RPMI7951 (cell line): ENCODE measurements around the gene FBXW8. TPM values are rescaled to one million over a fixed set of nuclear protein-coding genes. Genes with fewer than 3 reads are reported as not detected.
"Not testable (repeated sequence)": the region's sequence is repeated elsewhere in the genome, so short reads cannot be mapped to it uniquely, and the experiment has no call there.

Experiments used
- DNase-seq: peaks from one replicate; pipeline ENCODE4 v3.0.0-alpha.2; 2012; ENCODE audit warnings: low read depth
- total RNA-seq: library from RNA; depleted of rRNA; stranded (reverse); fragments of >200 nt; shearing (Covaris generic); gene quantifications from 2 replicates; pipeline ENCODE4 v1.2.3, GENCODE V29; 2014

The FBXW8 gene
- total RNA-seq, 1 experiment from 2014 or later = 6.1 TPM

GRCh38 chr12:117053597-117054201 lies 142.9 kb downstream of the FBXW8 start:
- DNase-seq = no peak

- DNase-seq = no peak
These were observed 143.5 kb downstream of the FBXW8 start for GRCh38 chr12:117054279-117054678.

GRCh38 chr12:117057626-117058025 lies 146.9 kb downstream of the FBXW8 start:
- not testable (repeated sequence) for DNase-seq

- no peak for DNase-seq
These were observed 147.8 kb downstream of the FBXW8 start for GRCh38 chr12:117058442-117059072.

GRCh38 chr12:117059156-117059555 lies 148.4 kb downstream of the FBXW8 start:
- no peak for DNase-seq

- no peak for DNase-seq
These were observed 149.6 kb downstream of the FBXW8 start for GRCh38 chr12:117060246-117060928.

GRCh38 chr12:117060929-117061305 lies 150.2 kb downstream of the FBXW8 start:
- DNase-seq = no peak

- DNase-seq = no peak
These were observed 150.9 kb downstream of the FBXW8 start for GRCh38 chr12:117061555-117062079.

GRCh38 chr12:117063162-117063911 lies 152.6 kb downstream of the FBXW8 start:
- no peak for DNase-seq

GRCh38 chr12:117064049-117064448 lies 153.3 kb downstream of the FBXW8 start:
- DNase-seq = no peak

- DNase-seq = no peak
These were observed 153.8 kb downstream of the FBXW8 start for GRCh38 chr12:117064596-117064995.

- DNase-seq = no peak
These were observed 156.3 kb downstream of the FBXW8 start for GRCh38 chr12:117067016-117067415.

- no peak for DNase-seq
These were observed 156.9 kb downstream of the FBXW8 start for GRCh38 chr12:117067638-117068037.

GRCh38 chr12:117068492-117068891 lies 157.7 kb downstream of the FBXW8 start:
- no peak for DNase-seq

GRCh38 chr12:117069101-117069797 lies 158.5 kb downstream of the FBXW8 start:
- no peak for DNase-seq

GRCh38 chr12:117069926-117070900 lies 159.5 kb downstream of the FBXW8 start:
- no peak for DNase-seq

- no peak for DNase-seq
These were observed 160.3 kb downstream of the FBXW8 start for GRCh38 chr12:117071009-117071408.

GRCh38 chr12:117072106-117072505 lies 161.4 kb downstream of the FBXW8 start:
- DNase-seq = no peak

- no peak for DNase-seq
These were observed 162.2 kb downstream of the FBXW8 start for GRCh38 chr12:117072736-117073490.

- DNase-seq = no peak
These were observed 162.9 kb downstream of the FBXW8 start for GRCh38 chr12:117073611-117074010.
